Gastrocnemius medialis (tissue), 4 donors: ENCODE measurements around the gene DIO1.

Experiments
- POLR2A ChIP-seq, 2 donors: fragments of 450-650 bp; IDR thresholded peaks; one replicate each; pipeline ENCODE4 v1.6.1; 2017; ENCODE audit warnings: antibody characterized with exemption in 2 of 2, mild to moderate bottlenecking in 2 of 2, moderate library complexity in 2 of 2
- TF ChIP-seq, protein P1 (sequence below), 5 experiments: fragments of 450-650 bp in 3 of 5; fragments of 200-600 bp in 2 of 5; sonication (generic) in 2 of 5; IDR thresholded peaks in 4 of 5; conservative IDR thresholded peaks in 1 of 5; 1 replicate in 4 of 5; 2 replicates in 1 of 5; pipeline ENCODE4 v1.5.1; 2016 to 2019; ENCODE audit warnings: antibody characterized with exemption in 5 of 5, mild to moderate bottlenecking in 3 of 5, moderate library complexity in 3 of 5

DNA sequence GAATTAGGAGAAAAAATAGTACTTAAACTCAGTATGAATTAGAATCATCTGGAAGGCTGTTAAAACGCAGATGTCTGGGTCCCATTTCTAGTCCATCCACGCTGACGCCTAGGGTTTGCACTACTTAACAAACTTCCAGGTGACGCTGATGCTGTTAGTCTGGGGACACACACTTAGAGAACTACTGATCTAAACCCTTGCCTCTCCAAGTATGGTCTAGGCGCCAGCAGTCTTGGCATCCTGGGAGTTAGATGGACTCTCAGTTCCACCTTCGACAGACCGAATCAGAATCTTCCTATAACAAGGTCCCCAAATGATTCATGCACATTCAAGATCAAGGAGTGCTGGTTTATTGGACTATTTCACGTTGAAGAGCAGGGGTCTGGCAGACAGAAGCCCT lies 11.5 kb downstream of the DIO1 start:
- no peak for TF ChIP-seq POLR2A (IDR thresholded peaks at IDR 0.05)
- TF ChIP-seq, protein P1, sequence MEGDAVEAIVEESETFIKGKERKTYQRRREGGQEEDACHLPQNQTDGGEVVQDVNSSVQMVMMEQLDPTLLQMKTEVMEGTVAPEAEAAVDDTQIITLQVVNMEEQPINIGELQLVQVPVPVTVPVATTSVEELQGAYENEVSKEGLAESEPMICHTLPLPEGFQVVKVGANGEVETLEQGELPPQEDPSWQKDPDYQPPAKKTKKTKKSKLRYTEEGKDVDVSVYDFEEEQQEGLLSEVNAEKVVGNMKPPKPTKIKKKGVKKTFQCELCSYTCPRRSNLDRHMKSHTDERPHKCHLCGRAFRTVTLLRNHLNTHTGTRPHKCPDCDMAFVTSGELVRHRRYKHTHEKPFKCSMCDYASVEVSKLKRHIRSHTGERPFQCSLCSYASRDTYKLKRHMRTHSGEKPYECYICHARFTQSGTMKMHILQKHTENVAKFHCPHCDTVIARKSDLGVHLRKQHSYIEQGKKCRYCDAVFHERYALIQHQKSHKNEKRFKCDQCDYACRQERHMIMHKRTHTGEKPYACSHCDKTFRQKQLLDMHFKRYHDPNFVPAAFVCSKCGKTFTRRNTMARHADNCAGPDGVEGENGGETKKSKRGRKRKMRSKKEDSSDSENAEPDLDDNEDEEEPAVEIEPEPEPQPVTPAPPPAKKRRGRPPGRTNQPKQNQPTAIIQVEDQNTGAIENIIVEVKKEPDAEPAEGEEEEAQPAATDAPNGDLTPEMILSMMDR (IDR thresholded peaks at IDR 0.05 in 4 of 5, conservative IDR thresholded peaks at IDR 0.05 in 1 of 5): no peak
